ENCODE data around the gene PRLH. TPM values are rescaled to one million over a fixed set of nuclear protein-coding genes. Genes with fewer than 3 reads are reported as not detected.

Gene PRLH
- total RNA-seq, 4 donors from 2014 or later: not detected

DNA sequence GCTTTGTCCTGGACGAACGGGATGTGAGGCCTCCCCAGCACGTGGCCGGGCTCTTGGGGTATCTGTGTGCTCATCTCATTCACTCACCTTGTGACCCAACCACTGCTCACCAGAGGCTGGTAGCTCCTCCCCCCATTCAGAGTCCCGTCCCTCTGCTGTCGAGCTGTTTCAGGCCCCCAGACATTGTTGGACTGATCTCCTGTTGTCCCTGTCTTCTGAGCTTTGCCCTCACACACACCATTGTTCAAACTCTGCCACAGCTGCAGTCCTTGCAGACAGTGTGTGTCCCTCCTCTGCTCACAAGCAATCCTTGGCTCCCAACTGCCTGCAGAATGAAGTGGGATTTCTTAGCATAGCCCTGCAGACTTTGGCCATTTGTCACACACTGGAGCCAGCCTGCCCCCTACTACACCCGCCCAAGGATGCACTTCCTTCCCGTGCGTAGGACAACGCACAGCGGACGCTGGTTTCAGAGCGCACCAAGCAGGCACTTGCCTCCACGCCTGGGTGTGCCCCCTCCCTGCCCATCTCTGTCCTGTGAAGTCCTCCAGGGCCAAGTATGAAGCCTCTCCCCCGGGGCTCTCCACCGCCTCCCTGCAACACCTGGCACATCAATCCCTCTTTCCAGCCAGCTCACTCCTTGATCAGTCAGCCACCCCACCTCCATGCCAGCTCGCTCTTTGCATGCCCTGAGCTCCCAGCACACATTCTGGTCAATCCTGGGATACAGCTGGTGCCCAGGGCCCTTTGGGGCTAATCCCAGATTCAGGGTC lies 16.5 kb upstream of the PRLH start:
- Histone ChIP-seq H3K27me3 (no peaks in the 10 kb centered on the region), H3K27ac (no peak overlapping the region), H3K4me1 (peaks cover 5% of the 10 kb centered on the region), H3K4me3 (no peak overlapping the region), H3K36me3 (peaks cover 12% of the 10 kb centered on the region), H3K9me3 (no peaks in the 10 kb centered on the region)
- WGBS: 59% methylated on average over 15 of the region's 17 CpGs
- DNase-seq (ENCODE audit: low spot score in 2 of 2): no peak
- no peak for TF ChIP-seq POLR2A (IDR thresholded peaks at IDR 0.05)
- no peak for TF ChIP-seq EP300 (IDR thresholded peaks at IDR 0.05)
- no peak for TF ChIP-seq POLR2AphosphoS5 (IDR thresholded peaks at IDR 0.05)
- TF ChIP-seq, protein P1, sequence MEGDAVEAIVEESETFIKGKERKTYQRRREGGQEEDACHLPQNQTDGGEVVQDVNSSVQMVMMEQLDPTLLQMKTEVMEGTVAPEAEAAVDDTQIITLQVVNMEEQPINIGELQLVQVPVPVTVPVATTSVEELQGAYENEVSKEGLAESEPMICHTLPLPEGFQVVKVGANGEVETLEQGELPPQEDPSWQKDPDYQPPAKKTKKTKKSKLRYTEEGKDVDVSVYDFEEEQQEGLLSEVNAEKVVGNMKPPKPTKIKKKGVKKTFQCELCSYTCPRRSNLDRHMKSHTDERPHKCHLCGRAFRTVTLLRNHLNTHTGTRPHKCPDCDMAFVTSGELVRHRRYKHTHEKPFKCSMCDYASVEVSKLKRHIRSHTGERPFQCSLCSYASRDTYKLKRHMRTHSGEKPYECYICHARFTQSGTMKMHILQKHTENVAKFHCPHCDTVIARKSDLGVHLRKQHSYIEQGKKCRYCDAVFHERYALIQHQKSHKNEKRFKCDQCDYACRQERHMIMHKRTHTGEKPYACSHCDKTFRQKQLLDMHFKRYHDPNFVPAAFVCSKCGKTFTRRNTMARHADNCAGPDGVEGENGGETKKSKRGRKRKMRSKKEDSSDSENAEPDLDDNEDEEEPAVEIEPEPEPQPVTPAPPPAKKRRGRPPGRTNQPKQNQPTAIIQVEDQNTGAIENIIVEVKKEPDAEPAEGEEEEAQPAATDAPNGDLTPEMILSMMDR (IDR thresholded peaks at IDR 0.05): no peak

DNA sequence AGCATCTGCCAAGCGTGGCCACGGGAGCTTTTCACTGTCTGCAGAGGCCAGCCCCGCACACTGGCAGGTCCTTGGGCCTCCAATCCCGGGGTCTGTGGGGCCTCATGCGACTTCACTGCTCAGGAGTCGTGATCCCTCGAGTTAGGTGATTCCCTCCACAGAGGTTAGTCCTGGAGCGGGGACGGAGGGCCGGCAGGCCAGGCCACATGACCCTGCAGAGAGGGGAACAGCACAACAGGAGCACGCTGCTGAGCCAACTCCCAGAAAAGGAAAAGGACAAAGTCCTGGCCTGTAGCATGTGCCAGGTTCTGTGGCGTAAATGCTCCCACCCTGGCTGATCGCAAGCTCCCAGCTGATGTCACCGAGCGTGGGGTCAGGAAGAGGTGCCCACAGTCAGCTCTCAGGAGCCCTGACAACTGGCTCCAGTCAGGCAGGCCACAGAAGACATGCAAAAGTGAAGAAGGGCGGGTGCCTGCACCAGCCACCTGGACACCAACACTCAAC lies 15.3 kb upstream of the PRLH start:
- peaks cover 12% of the 10 kb centered on the region for H3K36me3 ChIP-seq
- no peak overlapping the region for H3K27ac ChIP-seq
- no peak for DNase-seq (ENCODE audit: low spot score in 2 of 2)
- no peak for TF ChIP-seq EP300 (IDR thresholded peaks at IDR 0.05)
- TF ChIP-seq POLR2AphosphoS5 (IDR thresholded peaks at IDR 0.05): no peak
- TF ChIP-seq POLR2A (IDR thresholded peaks at IDR 0.05): no peak
- TF ChIP-seq, protein P1 (IDR thresholded peaks at IDR 0.05): no peak
- no peak overlapping the region for H3K4me3 ChIP-seq
- 100% methylated on average over 2 of the region's 16 CpGs for WGBS
- H3K27me3 ChIP-seq: no peaks in the 10 kb centered on the region
- peaks cover 7% of the 10 kb centered on the region for H3K9me3 ChIP-seq
- peaks cover 5% of the 10 kb centered on the region for H3K4me1 ChIP-seq

GRCh38 chr2:237552908-237553307 lies 13.5 kb upstream of the PRLH start:
- Histone ChIP-seq H3K9me3 (peaks cover 7% of the 10 kb centered on the region), H3K27ac (no peak overlapping the region), H3K4me1 (peaks cover 2% of the 10 kb centered on the region), H3K27me3 (no peaks in the 10 kb centered on the region), H3K36me3 (peaks cover 12% of the 10 kb centered on the region), H3K4me3 (no peak overlapping the region)
- 93% methylated on average over 4 of the region's 6 CpGs for WGBS
- TF ChIP-seq, protein P1 (IDR thresholded peaks at IDR 0.05): no peak
- TF ChIP-seq POLR2A (IDR thresholded peaks at IDR 0.05) (no peak), EP300 (IDR thresholded peaks at IDR 0.05) (no peak), POLR2AphosphoS5 (IDR thresholded peaks at IDR 0.05) (no peak)
- DNase-seq (ENCODE audit: low spot score in 2 of 2): no peak

- WGBS: 75% methylated on average over 7 of the region's 7 CpGs
- peaks cover 7% of the 10 kb centered on the region for H3K4me1 ChIP-seq
- peaks cover 12% of the 10 kb centered on the region for H3K36me3 ChIP-seq
- H3K9me3 ChIP-seq: peaks cover 7% of the 10 kb centered on the region
- no peaks in the 10 kb centered on the region for H3K27me3 ChIP-seq
- DNase-seq (ENCODE audit: low spot score in 2 of 2): no peak
- no peak overlapping the region for H3K4me3 ChIP-seq
- no peak overlapping the region for H3K27ac ChIP-seq
- no peak for TF ChIP-seq POLR2A (IDR thresholded peaks at IDR 0.05)
- TF ChIP-seq EP300 (IDR thresholded peaks at IDR 0.05): no peak
- TF ChIP-seq POLR2AphosphoS5 (IDR thresholded peaks at IDR 0.05): no peak
- TF ChIP-seq, protein P1 (IDR thresholded peaks at IDR 0.05): no peak
Measured at GRCh38 chr2:237553948-237554347, 12.4 kb upstream of the PRLH start.

- Histone ChIP-seq H3K36me3 (peaks cover 12% of the 10 kb centered on the region), H3K9me3 (peaks cover 7% of the 10 kb centered on the region), H3K27me3 (no peaks in the 10 kb centered on the region), H3K4me1 (peaks cover 17% of the 10 kb centered on the region), H3K4me3 (no peak overlapping the region), H3K27ac (no peak overlapping the region)
- WGBS: 97% methylated on average over 1 of the region's 1 CpG
- no peak for TF ChIP-seq POLR2A (IDR thresholded peaks at IDR 0.05)
- TF ChIP-seq EP300 (IDR thresholded peaks at IDR 0.05): no peak
- TF ChIP-seq POLR2AphosphoS5 (IDR thresholded peaks at IDR 0.05): no peak
- TF ChIP-seq, protein P1 (IDR thresholded peaks at IDR 0.05): no peak
- no peak for DNase-seq (ENCODE audit: low spot score in 2 of 2)
Measured at GRCh38 chr2:237555560-237555959, 10.8 kb upstream of the PRLH start.
